A673 (cell line): ENCODE measurements around the gene DCHS2. TPM values are rescaled to one million over a fixed set of nuclear protein-coding genes. Genes with fewer than 3 reads are reported as not detected.

ENCODE experiments used
- BruUV-seq: library from RNA; stranded (reverse); fragments of 400-500 nt; replicated peaks from 2 replicates; lab custom pipeline; 2021; lab: Mats Ljungman, UMichigan
- CTCF ChIA-PET: fragments of 300-600 bp; sonication (Branson Sonifier 250); formaldehyde crosslinking; loops from one replicate; lab custom pipeline; 2022; ENCODE audit warnings: antibody characterized with exemption; lab: Charles Lee
- POLR2A ChIA-PET: fragments of 300-600 bp; sonication (Branson Sonifier 250); formaldehyde crosslinking; loops from one replicate; lab custom pipeline; 2022; ENCODE audit warnings: antibody characterized with exemption; ENCODE audit not compliant: low non-redundant PET; lab: Charles Lee
- DNase-seq: peaks from one replicate; pipeline ENCODE4 v3.0.0-alpha.2; 2015; ENCODE audit warnings: low spot score
- H3K27ac ChIP-seq: fragments of 200-600 bp; sonication (generic); 2 replicates; pipeline ENCODE4 v1.5.1; 2016; ENCODE audit warnings: mixed run types, low read depth, mild to moderate bottlenecking, mixed read lengths, antibody characterized with exemption, low read length; ENCODE audit not compliant: poor library complexity, severe bottlenecking
- H3K27me3 ChIP-seq: fragments of 200-600 bp; sonication (generic); replicated peaks from 2 replicates; pipeline ENCODE4 v1.6.1; 2017; ENCODE audit warnings: mixed run types, low read depth, mild to moderate bottlenecking, mixed read lengths, antibody characterized with exemption, low read length; ENCODE audit not compliant: insufficient read depth, poor library complexity
- H3K36me3 ChIP-seq: fragments of 200-600 bp; sonication (generic); 2 replicates; pipeline ENCODE4 v1.6.1; 2016; ENCODE audit warnings: mixed run types, mild to moderate bottlenecking, mixed read lengths, antibody characterized with exemption, low read length; ENCODE audit not compliant: insufficient read depth, poor library complexity, severe bottlenecking
- H3K4me1 ChIP-seq: fragments of 200-600 bp; sonication (generic); 2 replicates; pipeline ENCODE4 v1.6.1; 2017; ENCODE audit warnings: mixed run types, mild to moderate bottlenecking, mixed read lengths, antibody characterized with exemption, low read length; ENCODE audit not compliant: insufficient read depth, poor library complexity, severe bottlenecking
- H3K4me3 ChIP-seq: fragments of 200-600 bp; sonication (generic); 2 replicates; pipeline ENCODE4 v1.5.1; 2016; ENCODE audit warnings: low read depth, mixed run types, mild to moderate bottlenecking, mixed read lengths, low read length; ENCODE audit not compliant: poor library complexity, severe bottlenecking
- H3K9me3 ChIP-seq: fragments of 200-600 bp; sonication (generic); 2 replicates; pipeline ENCODE4 v1.6.1; 2016; ENCODE audit warnings: mixed run types, low read depth, mild to moderate bottlenecking, mixed read lengths, antibody characterized with exemption, low read length; ENCODE audit not compliant: poor library complexity, severe bottlenecking
- CTCF ChIP-seq: fragments of 300-800, 200-600 bp; sonication (generic); conservative IDR thresholded peaks from 2 replicates; pipeline ENCODE4 v1.5.1; 2017; ENCODE audit warnings: low read depth, mild to moderate bottlenecking, antibody characterized with exemption, low read length, moderate library complexity, mixed read lengths
- EZH2 ChIP-seq: fragments of 200-600 bp; sonication (generic); IDR thresholded peaks from 2 replicates; pipeline ENCODE4 v1.6.1; 2017; ENCODE audit warnings: borderline replicate concordance, low read depth, mild to moderate bottlenecking, mixed read lengths, antibody characterized with exemption, low read length; ENCODE audit not compliant: poor library complexity, severe bottlenecking
- intact Hi-C: fragments of 100-400 bp; cut with micrococcal nuclease; formaldehyde crosslinking; loops from one replicate; pipeline ENCODE4 v1.10.0; 2022; ENCODE audit not compliant: unreplicated experiment
- total RNA-seq: library from RNA; stranded (reverse); gene quantifications from 2 replicates; pipeline ENCODE4 v1.2.3, GENCODE V29; 2021

The DCHS2 gene
- total RNA-seq, 1 experiment from 2014 or later: 0.58 TPM

- ChIA-PET POLR2A (no interaction called here), CTCF (no interaction called here)
- no peak for DNase-seq
- Histone ChIP-seq H3K27me3 (no peaks in the 10 kb centered on the region), H3K4me1 (no peaks in the 10 kb centered on the region), H3K36me3 (no peaks in the 10 kb centered on the region), H3K9me3 (no peaks in the 10 kb centered on the region), H3K27ac (no peak overlapping the region), H3K4me3 (no peak overlapping the region)
- intact Hi-C loops: no loop called here
- TF ChIP-seq EZH2: no peak
- TF ChIP-seq CTCF: no peak
- no TSS peak for BruUV-seq
Measured at GRCh38 chr4:154186035-154186434, 305.6 kb downstream of the DCHS2 start.

- POLR2A ChIA-PET: no interaction called here
- Histone ChIP-seq H3K9me3 (no peaks in the 10 kb centered on the region), H3K4me3 (no peak overlapping the region), H3K27me3 (no peaks in the 10 kb centered on the region), H3K36me3 (no peaks in the 10 kb centered on the region), H3K27ac (no peak overlapping the region), H3K4me1 (no peaks in the 10 kb centered on the region)
- no peak for DNase-seq
- intact Hi-C loops: no loop called here
- TF ChIP-seq EZH2: no peak
- TF ChIP-seq CTCF: no peak
- no TSS peak for BruUV-seq
- CTCF ChIA-PET: no interaction called here
Measured at GRCh38 chr4:154184238-154184637, 307.4 kb downstream of the DCHS2 start.

GRCh38 chr4:154183264-154183663 lies 308.3 kb downstream of the DCHS2 start:
- no peaks in the 10 kb centered on the region for H3K4me1 ChIP-seq
- no TSS peak for BruUV-seq
- ChIA-PET POLR2A (no interaction called here), CTCF (no interaction called here)
- H3K9me3 ChIP-seq: no peaks in the 10 kb centered on the region
- no peaks in the 10 kb centered on the region for H3K27me3 ChIP-seq
- TF ChIP-seq CTCF (no peak), EZH2 (no peak)
- no peak overlapping the region for H3K27ac ChIP-seq
- H3K4me3 ChIP-seq: no peak overlapping the region
- intact Hi-C loops: no loop called here
- no peaks in the 10 kb centered on the region for H3K36me3 ChIP-seq
- no peak for DNase-seq

Other genes starting within 250 kb of the DCHS2 start
- gene PLRG1, start 58.6 kb upstream of the DCHS2 start, total RNA-seq: 116 and 117 TPM in 2 replicates
- gene FGB, start 71.2 kb upstream of the DCHS2 start, total RNA-seq: not detected in 2 replicates
- gene FGA, start 98.9 kb upstream of the DCHS2 start, total RNA-seq: not detected in 2 replicates
- gene FGG, start 120.9 kb upstream of the DCHS2 start, total RNA-seq: not detected in 2 replicates